Testis (tissue), 2 donors: ENCODE results near the gene RUVBL1.

Experiments
- CTCF ChIP-seq, 3 experiments: fragments of 450-650 bp in 2 of 3; fragments of 200-600 bp in 1 of 3; sonication (generic) in 1 of 3; IDR thresholded peaks; one replicate each; pipeline ENCODE4 v1.5.1; 2016 to 2019; ENCODE audit warnings: antibody characterized with exemption in 3 of 3, mild to moderate bottlenecking in 2 of 3, moderate library complexity in 1 of 3
- POLR2A ChIP-seq: fragments of 450-650 bp; IDR thresholded peaks from one replicate; pipeline ENCODE4 v1.6.1; 2017; ENCODE audit warnings: antibody characterized with exemption, mild to moderate bottlenecking, moderate library complexity

- TF ChIP-seq POLR2A (no peak), CTCF (IDR thresholded peaks at IDR 0.05) (no peak)
Measured at GRCh38 chr3:128173200-128173599, 49.6 kb upstream of the RUVBL1 start.
